Lung (tissue), 12 donors: ENCODE data around the gene SLMAP. TPM values are rescaled to one million over a fixed set of nuclear protein-coding genes. Genes with fewer than 3 reads are reported as not detected.
A peak's percentile ranks its signal among the peaks of the same experiment; 100 is the strongest.

Experiments used
- ATAC-seq: fragments of 200-7000 bp; cut with Tn5 transposase; one replicate; pipeline ENCODE4 v1.9.1; 2020; ENCODE audit warnings: moderate number of reproducible peaks; ENCODE audit not compliant: insufficient read depth, low FRiP score
- DNase-seq, 3 donors: peaks; one replicate each; pipeline ENCODE4 v3.0.0-alpha.2; 2013 to 2017
- H3K27ac ChIP-seq, 2 donors: one replicate each; pipeline ENCODE4 v1.5.1; 2013; ENCODE audit warnings: mild to moderate bottlenecking in 2 of 2, moderate library complexity in 2 of 2, control low read depth in 1 of 2, inconsistent platforms in 1 of 2, low read depth in 1 of 2, low read length in 1 of 2
- H3K27me3 ChIP-seq, 3 donors: one replicate each; pipeline ENCODE4 v1.5.1; 2013; ENCODE audit warnings: low read length in 2 of 3; ENCODE audit not compliant: control insufficient read depth in 3 of 3, insufficient read depth in 3 of 3
- H3K36me3 ChIP-seq, 4 donors: one replicate each; pipeline ENCODE4 v1.5.1; 2013; ENCODE audit warnings: low read length in 4 of 4, mild to moderate bottlenecking in 1 of 4, moderate library complexity in 1 of 4; ENCODE audit not compliant: control insufficient read depth in 4 of 4, insufficient read depth in 4 of 4
- H3K4me1 ChIP-seq, 5 donors: one replicate each; pipeline ENCODE4 v1.5.1; 2013; ENCODE audit warnings: low read length in 5 of 5, mild to moderate bottlenecking in 2 of 5, moderate library complexity in 1 of 5; ENCODE audit not compliant: control insufficient read depth in 5 of 5, insufficient read depth in 5 of 5
- H3K4me3 ChIP-seq: one replicate; pipeline ENCODE4 v1.5.1; 2013; ENCODE audit warnings: mild to moderate bottlenecking, control low read depth, moderate library complexity
- H3K9ac ChIP-seq, 2 donors: one replicate each; pipeline ENCODE4 v1.5.1; 2013; ENCODE audit warnings: low read length in 2 of 2, control low read depth in 1 of 2; ENCODE audit not compliant: insufficient read depth in 1 of 2
- H3K9me3 ChIP-seq, 4 donors: one replicate each; pipeline ENCODE4 v1.5.1; 2013; ENCODE audit warnings: low read length in 3 of 4, mild to moderate bottlenecking in 1 of 4, moderate library complexity in 1 of 4; ENCODE audit not compliant: control insufficient read depth in 4 of 4, insufficient read depth in 3 of 4
- WGBS, 2 donors: extraction: QIAGEN DNeasy Blood & Tissue Kit; methylation state at CpG; one replicate each; pipeline ENCODE4 v1.1.7; 2013; 5-methylcytosine and 5-hydroxymethylcytosine counted together
- polyA plus RNA-seq, 2 donors: library from polyadenylated mRNA; stranded (reverse); fragments of 200-250 nt; gene quantifications; one replicate each; pipeline ENCODE4 v1.2.1, GENCODE V29; 2013
- total RNA-seq, 2 donors: library from RNA; depleted of rRNA in 1 of 2; stranded (reverse); fragments of >200 nt in 1 of 2; gene quantifications; one replicate each; pipeline ENCODE4 v1.2.1, GENCODE V29; 2014 to 2021
- TF ChIP-seq, protein P1 (sequence below): IDR thresholded peaks from 2 replicates; pipeline ENCODE4 v1.5.1; 2012; ENCODE audit warnings: mild to moderate bottlenecking; ENCODE audit errors: control extremely low read depth, extremely low read depth
- donor health status: control.
- donor health status: control.
- donor health status: Bipolar disorder and iron deficiency.
- donor health status: healthy.
- donor health status: DM: yes; HTN: yes; CAD: no.

Gene SLMAP
- total and polyA plus RNA-seq, 4 donors = 11.4 to 118 (median 47.2) TPM

DNA sequence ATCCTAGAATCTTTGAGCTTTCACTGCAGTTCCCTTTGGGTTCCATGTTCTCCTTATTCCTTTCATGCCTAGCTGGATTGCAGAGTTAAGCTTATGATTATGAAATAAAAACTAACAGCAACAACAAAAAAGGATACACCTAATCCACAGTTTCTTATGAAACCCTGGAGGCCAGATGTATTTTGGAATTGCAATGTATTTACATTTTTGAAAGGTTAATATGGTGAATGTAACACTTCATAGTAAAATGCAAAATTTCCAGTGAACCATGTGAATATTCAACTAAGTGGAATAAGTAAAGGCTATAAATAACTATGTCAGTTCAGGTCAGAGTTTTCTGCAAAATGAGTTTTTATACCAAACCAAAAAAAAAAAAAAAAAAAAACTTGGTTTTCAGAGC lies 186.3 kb downstream of the SLMAP start:
- Histone ChIP-seq H3K27ac (peak overlapping the region in 1 of 2 donors; percentile 80), H3K36me3 (no peaks in the 10 kb centered on the region), H3K4me3 (no peak overlapping the region), H3K9ac (no peak overlapping the region), H3K4me1 (peaks cover 0 to 20% (median 5%) of the 10 kb centered on the region in 5 donors), H3K27me3 (no peaks in the 10 kb centered on the region), H3K9me3 (peaks cover 0 to 3% (median 0%) of the 10 kb centered on the region in 4 donors)
- ATAC-seq (no peak), DNase-seq (no peak)
- TF ChIP-seq, protein P1, sequence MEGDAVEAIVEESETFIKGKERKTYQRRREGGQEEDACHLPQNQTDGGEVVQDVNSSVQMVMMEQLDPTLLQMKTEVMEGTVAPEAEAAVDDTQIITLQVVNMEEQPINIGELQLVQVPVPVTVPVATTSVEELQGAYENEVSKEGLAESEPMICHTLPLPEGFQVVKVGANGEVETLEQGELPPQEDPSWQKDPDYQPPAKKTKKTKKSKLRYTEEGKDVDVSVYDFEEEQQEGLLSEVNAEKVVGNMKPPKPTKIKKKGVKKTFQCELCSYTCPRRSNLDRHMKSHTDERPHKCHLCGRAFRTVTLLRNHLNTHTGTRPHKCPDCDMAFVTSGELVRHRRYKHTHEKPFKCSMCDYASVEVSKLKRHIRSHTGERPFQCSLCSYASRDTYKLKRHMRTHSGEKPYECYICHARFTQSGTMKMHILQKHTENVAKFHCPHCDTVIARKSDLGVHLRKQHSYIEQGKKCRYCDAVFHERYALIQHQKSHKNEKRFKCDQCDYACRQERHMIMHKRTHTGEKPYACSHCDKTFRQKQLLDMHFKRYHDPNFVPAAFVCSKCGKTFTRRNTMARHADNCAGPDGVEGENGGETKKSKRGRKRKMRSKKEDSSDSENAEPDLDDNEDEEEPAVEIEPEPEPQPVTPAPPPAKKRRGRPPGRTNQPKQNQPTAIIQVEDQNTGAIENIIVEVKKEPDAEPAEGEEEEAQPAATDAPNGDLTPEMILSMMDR = no peak

GRCh38 chr3:57942872-57943283 lies 186.8 kb downstream of the SLMAP start:
- TF ChIP-seq, protein P1 = no peak
- H3K9ac ChIP-seq = no peak overlapping the region
- DNase-seq (no peak), ATAC-seq (peak; percentile 54)
- H3K4me3 ChIP-seq = no peak overlapping the region
- H3K9me3 ChIP-seq = peaks cover 0 to 3% (median 0%) of the 10 kb centered on the region in 4 donors
- H3K27me3 ChIP-seq = no peaks in the 10 kb centered on the region
- 58 to 81% methylated on average over 4 of the region's 4 CpGs for WGBS, 2 donors
- no peaks in the 10 kb centered on the region for H3K36me3 ChIP-seq
- peak overlapping the region in 1 of 2 donors; percentile 80 for H3K27ac ChIP-seq
- peaks cover 0 to 20% (median 5%) of the 10 kb centered on the region in 5 donors for H3K4me1 ChIP-seq

- Histone ChIP-seq H3K27me3 (no peaks in the 10 kb centered on the region), H3K9me3 (peaks cover 0 to 3% (median 0%) of the 10 kb centered on the region in 4 donors), H3K9ac (no peak overlapping the region), H3K4me3 (no peak overlapping the region), H3K4me1 (peaks cover 0 to 20% (median 5%) of the 10 kb centered on the region in 5 donors), H3K27ac (peak overlapping the region in 1 of 2 donors; percentile 68), H3K36me3 (no peaks in the 10 kb centered on the region)
- TF ChIP-seq, protein P1 = no peak
- ATAC-seq (no peak), DNase-seq (no peak)
- 82 to 90% methylated on average over 8 of the region's 8 CpGs for WGBS, 2 donors
Observed at GRCh38 chr3:57943525-57944495, 187.7 kb downstream of the SLMAP start.
